Activated T-cell treated with anti-CD3 and anti-CD28 coated beads, Interleukin-2, amount 50 U/mL, for 48 hours (primary cell): ENCODE measurements around the gene IGFBP2.

ENCODE experiments used
- DNase-seq, 2 experiments: peaks; one replicate each; pipeline ENCODE4 v3.0.0-alpha.2; 2020

IGFBP2 gene

DNA sequence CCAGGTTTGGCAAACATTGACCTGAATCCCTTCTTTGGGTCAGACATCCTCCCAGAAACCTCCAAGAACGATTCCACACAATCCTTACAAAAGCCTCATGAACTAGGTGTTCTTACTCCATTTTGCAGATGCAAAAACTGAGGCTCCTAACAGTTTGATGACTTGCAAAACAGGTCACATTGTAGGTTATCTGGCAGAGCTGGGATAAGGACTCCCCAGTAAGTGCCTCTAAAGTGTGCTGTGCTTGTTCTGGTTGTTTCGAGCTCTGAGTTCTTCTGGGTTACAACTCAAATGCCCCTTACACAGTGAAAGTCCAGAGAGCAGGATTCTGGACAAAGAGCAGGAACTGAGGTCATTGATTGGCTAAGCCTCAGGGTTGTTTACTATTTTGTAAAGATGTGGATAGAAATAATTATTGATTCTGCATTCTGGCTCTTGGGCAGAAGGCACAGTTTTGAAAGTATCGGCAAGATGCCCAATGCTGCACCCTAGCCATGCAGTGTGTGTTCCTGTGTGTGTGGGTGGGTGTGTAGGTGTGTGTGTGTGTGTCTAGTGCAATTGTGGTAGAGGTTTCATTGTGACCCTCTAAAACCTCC is 17.0 kb upstream of the IGFBP2 start:
- no peak for DNase-seq

DNA sequence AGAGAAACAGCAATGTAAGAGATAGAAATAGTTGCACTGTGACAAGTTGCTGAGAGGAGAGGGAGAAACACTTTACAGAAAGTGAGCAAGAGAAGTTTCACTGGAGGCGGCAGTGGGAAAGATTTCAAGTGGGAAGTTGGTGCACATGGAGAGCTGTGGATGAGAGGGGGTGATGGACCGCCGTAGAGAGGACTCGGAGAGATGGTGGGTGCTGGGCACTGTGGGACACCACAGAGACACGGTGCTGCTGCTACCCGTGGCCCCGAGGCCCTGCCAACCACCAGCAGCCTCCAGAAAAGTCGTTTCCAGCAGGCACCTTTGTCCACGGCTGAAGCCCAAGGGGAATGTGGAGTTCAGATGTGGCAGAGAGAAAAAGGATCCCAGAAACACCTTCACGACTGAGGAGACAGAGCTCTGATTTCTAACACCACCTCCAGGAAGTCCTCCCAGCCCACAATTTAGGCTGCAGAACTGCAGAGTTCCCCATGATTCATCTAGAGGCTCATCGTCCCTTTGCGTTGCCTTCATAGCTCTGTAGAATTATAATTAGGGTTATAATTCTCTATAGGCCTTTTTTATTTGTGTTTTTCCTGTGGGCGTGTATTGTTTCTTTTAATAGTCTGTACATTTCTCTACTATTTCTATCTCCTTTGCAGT is 15.9 kb upstream of the IGFBP2 start:
- no peak for DNase-seq

DNA sequence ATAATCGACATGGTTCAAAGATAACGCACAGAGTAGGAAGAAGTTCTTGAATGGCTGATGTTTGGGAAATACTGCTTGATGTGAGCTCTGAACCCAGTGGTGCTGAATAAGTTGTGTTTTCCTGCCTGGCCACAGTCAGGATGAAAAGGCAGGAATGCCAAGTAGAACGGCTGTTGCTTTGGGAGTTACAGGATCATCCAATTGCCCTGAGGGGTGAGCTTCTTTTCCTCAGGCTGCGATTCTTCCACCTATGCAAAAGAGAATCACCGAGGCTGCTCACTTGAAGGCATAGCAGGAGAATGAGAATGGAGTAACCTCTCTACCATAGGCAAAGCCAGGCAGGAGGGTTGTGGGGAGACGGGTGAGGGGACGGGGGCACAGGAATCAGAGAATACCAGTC is 14.4 kb upstream of the IGFBP2 start:
- DNase-seq = no peak

DNA sequence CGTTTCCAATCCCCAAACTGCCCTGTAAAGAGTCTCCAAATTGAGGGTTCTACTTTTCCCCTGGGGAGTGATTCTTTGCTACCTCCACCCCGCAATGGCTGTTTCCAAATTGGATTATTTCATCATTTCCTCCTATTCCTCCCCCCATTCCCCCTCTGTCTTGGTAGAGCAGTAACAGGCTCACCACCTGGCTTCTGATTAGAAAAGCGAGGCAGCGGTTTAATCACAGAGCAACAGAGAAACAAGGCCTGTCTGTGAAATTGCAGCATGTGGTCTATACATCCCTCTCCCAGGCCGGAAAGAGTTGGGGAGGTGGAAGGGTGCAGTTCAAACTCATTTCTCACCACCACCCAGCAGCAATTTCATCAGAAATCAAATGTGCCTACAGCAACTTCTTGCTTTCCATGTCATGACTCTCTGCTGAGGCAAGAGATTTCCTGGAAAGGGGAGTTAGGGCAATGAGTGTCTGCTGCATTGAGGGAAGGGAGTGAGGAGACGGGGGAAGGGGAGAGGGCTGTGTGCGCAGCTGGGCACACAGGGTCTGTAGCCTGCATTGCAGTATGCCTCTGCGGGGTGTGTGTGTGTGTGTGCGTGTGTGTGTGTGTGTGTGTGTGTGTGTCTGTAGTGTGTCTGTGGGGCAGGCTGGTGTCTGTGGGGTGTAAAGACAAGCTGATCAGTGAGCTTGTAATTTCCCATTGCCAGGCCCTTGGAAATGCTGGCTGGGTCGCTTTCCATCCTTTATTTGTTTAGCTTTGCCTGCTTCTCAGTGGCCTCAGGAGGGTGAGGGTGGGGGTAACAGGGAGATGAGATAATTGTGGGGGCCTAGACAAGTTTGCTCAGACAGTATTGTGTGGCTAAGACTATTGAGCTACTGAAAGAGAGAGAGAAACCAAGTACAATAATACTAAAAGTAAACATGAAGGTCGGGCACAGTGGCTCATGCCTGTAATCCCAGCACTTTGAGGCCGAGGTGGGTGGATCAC is 13.5 kb upstream of the IGFBP2 start:
- DNase-seq = no peak

DNA sequence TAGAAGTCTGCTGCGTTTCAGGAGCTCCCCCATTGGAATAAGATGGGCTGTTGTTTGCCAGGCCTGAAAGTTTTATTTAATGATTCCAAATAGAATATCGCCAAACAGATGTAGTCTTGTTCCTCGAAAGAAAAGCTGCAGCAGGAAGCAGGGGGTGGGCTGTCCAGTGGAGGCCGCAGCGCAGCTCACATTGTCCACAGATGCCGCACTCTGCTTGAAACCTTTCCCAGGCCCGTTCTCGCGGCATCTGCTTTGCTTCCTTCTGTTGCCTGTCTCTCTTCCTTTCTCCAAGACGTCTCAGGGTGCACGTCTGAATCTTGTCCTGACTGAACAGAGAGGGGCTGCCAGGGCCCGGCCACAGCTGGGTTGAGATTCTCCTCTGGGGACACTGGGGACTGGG is 12.4 kb upstream of the IGFBP2 start:
- no peak for DNase-seq

DNA sequence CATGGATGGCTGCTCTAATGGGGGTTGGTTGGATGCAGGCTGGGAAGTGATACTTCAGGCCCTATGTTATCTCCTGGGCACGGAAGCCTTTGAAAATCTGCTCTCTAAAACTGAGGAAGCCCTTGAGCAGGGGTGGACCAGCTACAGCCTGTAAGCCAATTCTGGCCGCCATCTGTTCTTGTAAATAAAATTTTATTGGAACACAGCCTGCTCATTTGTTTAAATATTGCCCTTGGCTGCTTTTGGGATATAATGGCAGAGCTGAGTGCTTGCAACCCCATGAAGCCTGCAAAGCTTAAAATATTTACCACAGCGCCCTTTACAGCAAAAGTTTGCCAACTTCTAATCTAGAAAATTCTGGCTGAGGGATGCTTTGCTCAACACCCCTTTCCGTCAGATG is 11.9 kb upstream of the IGFBP2 start:
- DNase-seq = no peak

DNA sequence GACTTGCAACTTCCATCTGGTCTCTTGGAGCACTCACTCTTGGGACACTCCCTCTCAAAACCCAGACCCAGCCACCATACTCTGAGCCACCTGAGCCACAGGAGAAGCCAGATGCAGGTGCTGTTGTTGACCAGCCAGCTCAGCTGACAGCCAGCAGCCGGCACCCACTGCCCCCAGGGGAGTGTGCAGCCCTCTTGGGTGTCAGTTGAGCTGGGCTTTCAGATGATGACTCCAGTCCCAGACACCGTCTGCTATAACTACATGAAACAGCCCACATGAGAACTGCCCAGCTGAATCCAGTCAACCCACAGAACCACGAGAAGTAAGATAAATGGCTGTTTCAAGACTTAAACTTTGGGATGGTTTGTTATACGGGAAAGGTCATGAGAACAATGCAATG is 10.7 kb upstream of the IGFBP2 start:
- no peak for DNase-seq

DNA sequence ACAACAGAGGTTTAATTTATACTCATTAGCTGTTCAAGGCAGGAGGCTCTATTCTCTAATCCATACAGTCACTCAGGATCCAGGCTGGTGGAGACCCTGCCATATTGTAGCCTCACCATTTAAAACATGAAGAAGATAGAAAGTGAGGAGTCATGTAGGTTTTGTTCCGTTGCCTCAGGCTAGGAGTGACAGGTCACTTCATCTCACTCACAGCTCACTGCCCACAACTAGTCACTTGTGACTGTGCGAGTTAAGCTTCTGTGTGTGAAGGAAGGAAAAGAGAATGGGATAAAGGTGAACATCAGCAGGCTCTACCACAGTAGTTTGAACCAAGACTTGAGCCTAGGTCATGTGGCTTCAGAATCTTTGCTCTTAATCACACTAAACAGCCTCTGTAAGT is 9.0 kb upstream of the IGFBP2 start:
- no peak for DNase-seq

DNA sequence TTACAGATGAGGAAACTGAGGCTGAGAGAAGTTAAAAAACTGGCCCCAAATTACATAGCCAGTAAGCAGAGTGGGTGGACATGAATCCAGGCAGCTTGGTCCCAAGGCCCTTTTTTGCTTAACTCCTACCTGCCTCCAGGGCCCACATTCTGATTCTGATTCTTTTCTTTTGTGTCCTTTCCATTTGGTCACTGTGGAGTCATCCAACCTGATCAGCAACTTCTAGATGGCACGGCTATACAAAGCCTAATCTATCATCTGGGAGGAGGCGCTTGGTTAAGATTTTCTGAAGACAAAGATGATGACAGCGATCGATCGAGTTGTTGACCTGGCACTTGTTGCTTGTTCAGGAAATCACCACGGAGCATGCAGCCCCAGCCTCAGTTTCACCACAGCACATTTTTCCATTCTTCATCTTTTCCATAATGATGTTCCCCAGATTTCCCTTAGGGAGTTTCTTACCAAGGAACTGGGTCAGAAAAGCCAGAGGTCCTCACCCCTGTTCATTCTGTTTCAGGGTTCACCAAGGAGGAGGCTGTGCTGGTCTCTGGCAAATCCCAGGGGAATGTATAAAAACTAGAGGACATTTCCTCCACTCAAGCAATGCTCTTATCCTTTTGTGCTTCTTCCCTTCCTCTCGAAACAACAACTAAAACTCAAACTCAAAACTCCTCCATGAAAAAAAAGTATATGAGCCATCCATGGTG is 6.9 kb upstream of the IGFBP2 start:
- DNase-seq = no peak

DNA sequence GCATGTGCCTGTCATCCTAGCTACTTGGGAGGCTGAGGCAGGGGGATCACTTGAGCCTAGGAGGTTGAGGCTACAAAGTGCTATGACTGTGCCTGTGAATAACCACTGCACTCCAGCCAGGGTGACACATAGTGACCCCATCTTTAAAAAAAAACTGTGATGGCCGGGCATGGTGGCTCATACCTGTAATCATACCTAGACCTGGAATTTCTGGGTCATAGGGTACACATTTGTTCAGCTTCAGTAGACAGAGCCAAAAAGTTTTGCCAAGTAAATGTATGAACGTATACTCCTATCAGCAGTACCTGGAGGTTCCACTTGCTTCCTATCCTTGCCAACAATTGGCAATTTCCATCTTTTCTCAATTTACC is 6.4 kb upstream of the IGFBP2 start:
- no peak for DNase-seq

DNA sequence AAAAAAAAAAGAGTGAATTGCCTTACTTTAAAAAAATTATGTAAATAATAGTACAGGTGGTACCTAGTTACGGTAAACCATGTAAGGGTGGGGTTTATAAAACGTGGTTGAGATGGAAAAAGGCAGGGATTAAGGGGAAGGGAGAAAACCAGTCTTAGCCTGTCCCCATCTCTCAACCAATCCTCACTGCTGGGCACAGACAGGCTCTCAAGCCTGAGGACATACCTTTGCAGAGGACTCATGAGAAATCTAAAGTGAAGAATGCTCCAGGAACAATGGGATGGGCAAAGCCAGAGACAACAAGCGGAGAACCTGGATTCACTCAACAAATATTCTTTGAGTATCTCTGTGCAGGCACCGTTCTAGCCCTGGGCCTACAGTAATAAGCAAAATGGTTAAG is 3.4 kb upstream of the IGFBP2 start:
- DNase-seq = no peak

DNA sequence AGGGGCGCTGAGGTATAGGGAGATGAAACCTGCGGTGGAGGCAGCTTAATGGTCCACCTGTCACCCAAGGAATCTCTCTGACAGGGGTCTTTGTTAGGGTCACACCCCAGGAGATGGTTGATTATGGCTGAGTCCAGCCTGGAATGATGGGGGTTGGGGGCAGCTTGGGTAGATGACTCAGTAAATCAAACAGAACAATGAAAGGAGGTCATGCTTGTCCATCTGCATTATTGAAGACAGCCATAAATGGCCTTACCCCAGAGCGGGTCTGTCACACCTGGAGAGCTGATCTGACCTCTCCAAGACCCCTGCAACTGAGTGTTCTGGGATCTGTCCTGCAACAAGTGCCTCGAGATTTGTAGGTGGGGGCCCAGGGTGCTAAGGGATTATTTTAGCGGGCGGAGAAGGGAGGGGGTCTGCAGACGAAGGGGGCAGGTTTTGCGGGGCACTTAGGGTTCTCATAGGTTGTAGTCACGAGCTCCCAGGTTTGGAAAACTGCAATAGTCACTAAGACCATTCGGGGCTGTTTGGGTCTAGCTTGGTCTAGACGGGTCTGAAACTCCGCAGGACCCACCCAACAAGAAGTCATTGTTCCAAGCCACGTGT is 771 bp upstream of the IGFBP2 start:
- no peak for DNase-seq

DNA sequence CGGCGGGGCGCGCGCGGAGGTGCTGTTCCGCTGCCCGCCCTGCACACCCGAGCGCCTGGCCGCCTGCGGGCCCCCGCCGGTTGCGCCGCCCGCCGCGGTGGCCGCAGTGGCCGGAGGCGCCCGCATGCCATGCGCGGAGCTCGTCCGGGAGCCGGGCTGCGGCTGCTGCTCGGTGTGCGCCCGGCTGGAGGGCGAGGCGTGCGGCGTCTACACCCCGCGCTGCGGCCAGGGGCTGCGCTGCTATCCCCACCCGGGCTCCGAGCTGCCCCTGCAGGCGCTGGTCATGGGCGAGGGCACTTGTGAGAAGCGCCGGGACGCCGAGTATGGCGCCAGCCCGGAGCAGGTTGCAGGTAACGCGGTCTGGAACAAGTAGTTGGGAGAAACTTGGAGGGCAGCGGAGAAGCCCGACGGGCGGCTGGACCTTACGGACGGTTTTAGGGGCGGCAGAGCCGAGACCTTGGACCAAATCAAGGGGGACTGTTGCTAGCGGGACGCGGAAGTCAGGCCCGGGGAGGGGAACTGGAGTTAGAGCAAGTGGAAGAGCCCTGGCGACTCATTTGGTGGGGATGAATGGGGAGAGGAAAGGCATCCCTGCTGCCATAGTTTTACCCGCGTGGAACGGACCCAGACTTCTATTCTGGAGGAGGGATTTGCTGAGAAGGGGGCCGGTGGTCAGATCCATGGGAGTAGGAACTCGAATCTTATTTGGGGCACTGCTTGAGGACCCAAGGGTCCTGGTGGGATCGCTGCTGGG is 573 bp downstream of the IGFBP2 start:
- DNase-seq = peak; percentile 34 to 37

DNA sequence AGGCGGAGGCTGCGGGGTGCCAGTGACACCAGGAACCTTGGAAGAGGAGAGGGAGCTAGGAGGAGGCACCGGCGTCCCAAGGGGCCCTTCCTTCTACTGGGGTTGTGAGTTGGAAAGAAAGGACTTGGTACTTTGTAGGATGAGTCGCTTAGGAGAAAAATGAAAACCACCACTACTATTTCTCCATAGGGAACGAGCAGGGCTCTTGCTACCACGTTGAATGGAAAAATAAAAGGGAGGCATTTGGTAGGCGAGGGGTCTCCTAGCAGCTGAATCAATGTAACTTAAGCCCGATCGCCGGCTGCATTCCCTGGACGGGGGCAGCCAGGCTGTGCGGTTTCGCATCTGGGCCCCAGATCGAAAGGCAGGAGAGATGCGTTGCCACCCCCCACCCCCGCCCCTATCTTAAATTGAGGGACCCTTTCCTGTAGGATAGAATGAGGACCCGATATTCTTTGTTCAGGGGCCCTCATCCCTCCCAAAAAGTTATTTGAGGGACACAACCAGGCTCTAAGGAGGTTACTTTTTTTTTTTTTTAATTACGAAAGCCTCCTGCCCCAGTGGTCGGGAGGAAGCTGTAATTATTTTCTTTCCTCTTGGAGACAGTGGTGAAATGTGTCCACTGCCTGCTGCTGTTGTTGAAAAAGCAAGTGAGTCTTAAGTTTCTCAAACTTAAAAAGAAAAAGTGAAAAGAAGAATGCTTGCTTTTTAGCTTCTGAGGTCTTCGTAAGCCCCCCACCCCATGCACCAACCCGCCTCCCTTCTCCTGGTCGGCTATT is 1.3 kb downstream of the IGFBP2 start:
- no peak for DNase-seq

DNA sequence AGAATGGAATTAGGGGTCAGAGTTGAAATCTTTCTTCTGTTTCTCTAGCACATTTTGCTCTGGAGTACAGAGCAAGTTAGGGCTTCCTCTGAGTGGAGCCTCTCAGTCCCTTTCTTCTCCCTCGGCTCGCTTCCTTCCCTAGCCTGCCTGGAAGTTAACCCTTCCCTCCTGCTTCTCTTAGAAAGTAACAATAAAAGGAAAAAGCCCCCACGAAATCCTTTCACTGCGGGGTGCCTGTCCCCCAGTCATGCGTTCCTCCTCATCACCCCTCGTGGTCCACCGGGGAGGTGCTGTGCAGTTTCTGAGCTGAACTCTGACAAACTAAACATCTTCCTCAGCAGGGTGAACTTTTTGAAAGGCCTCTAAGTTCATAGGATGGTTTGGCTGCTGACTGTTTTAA is 2.0 kb downstream of the IGFBP2 start:
- DNase-seq = no peak

DNA sequence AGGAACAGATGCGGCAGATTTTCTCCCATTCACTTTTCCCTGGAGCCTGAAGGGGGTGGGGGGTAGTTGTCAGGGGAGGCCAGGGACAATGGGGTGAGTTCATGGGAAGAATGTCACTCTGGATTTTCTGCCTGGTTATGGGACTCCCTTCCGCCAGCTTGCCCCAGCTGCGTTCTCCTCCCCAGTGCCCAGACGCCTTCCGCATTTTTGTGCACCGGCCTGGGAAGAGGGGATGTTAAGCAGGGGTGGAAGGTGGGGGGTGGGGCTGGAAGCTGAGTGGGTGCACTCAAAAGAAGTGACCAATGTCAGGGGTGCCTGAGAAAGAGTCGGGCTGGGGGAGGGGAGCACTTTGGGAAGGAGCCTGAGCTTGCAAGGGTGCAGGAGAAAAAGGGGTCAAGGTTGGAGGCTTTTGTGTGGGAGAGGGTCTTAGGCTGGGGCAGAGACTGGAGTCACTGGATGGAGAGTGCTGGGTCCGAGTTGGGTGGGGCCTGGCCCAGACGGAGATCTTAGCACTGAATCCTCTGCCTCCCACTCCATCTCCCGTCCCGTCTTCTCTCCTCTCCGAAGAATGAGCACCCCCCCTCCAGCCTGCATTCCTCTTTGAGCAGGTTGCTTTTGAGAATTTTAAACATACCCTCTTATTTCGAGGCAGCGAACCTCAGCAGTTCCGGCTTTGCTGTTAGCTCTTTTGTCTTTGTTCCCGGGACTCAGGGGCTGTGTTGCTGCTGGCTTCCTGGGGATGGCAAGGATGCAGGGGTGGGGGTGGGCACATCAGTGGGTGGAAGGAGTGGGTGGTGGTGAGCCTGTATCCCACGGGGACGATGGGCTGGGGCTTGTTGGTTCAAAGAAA is 2.7 kb downstream of the IGFBP2 start:
- DNase-seq = no peak

DNA sequence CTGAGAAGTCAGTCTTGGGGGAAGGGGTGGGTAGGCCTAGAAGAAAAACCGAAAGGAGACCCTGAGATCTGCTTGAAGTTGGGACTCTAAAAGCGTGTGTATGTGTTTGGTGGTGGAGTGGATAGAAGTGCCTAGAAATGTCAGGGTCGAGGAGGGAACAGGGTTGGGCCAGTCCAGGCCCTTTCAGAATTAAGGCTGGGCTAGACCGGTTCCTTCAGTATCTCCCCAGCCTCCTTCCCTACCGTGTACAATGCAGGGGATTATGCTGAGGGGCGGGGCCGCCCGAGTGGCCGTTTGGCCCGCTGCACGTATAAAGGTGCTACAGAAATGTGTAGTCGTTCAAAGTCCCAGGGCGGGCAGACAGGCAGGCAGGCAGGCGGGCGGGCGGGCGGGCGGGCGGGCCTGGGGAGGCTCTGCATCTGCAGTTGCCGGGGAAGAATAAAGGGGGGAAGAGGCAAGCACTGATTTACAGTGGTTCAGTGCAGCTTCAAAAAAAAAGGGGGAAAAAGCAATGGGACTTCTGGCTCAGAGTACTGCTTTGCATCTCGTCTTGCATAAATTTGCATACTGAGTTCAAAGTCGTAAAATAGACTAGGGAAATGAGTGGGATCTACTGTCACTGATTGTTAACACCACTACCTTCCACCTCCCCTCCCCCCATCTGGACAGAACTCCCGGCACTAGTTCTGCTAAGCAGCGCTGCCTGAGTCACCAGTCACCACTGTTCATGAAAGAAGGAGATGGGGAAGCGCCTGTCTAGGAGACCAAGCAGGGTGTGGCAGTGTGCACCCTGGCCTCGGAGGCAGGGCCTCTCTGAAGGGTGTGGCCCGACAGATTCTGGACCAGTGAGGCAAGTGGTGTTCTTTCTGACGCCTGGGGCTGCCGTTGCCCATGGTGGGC is 3.6 kb downstream of the IGFBP2 start:
- DNase-seq = no peak

DNA sequence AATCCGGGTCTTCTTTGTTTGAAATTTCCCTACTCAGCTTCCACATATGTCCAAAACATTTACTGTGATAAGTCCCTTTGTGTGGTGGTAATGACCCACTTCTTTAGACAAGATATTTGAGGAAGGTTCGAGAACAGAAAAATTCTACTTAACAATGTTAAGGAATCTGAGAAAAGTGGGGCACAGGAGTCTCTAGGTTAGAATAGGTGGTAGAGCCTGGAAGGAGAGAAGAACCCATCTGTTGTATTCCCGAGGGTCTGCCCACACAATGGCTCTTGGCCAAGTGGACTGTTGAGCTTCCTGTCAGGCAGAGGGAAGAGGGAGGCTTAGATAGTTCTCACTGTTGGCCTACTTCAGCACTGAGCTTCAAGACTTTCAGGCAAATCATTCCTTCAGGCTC is 4.3 kb downstream of the IGFBP2 start:
- no peak for DNase-seq

DNA sequence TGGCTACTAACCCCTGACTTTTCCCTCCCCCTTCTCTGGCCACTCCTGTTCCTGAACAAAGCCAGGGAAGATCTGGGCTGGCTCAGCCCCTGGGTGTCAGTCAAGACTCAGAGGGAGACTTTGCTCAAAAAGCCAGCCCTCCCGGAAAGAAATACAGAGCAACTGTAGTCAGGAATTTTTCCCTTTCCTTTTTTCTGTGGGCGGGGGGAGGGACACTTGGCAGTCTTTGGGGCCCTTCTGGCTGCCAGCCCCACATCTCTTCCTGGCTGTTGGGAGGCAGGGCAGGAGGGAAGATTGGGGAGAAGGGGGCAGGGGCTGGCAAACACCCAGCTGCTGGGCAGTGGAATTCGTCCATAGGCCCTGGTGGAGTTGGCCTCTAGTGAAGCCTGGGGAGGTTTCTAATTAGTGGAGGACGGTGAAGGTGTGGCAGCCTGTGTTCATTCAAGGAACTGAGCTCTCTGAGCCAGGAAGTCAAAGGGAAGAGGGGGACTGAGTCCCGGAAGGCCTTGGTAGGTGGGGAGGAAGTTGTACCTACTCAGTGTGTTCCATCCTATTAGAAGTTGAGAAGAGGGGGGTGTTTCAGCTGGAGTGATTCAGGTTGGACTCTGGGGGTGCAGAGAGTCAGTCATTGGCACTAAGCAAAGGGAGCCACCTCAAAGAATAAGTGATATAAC is 10.9 kb downstream of the IGFBP2 start:
- DNase-seq = no peak
